GM19468 (cell line): ENCODE results near the gene CNOT3.
"Not testable (repeated sequence)": the region's sequence is repeated elsewhere in the genome, so short reads cannot be mapped to it uniquely, and the experiment has no call there.

Experiments used
- ATAC-seq: cut with Tn5 transposase; IDR thresholded peaks from one replicate; pipeline ENCODE4 v1.9.1; 2021; ENCODE audit warnings: mild to moderate bottlenecking, moderate library complexity, moderate number of reproducible peaks; ENCODE audit not compliant: unreplicated experiment; ENCODE audit errors: extremely low read depth

CNOT3 gene

GRCh38 chr19:54137699-54138488 is at the start of gene CNOT3:
CNOT3 (plus strand) TSS chr19:54137762; CDS start chr19:54142979, 5,217 bp downstream.
- no peak for ATAC-seq

- ATAC-seq: no peak
Measured at GRCh38 chr19:54094426-54095000, 43.0 kb upstream of the CNOT3 start.

GRCh38 chr19:54095136-54095858 is 42.3 kb upstream of the CNOT3 start:
- no peak for ATAC-seq

GRCh38 chr19:54095859-54096616 is 41.5 kb upstream of the CNOT3 start:
- not testable (repeated sequence) for ATAC-seq

GRCh38 chr19:54096617-54097106 is 40.9 kb upstream of the CNOT3 start:
- no peak for ATAC-seq

GRCh38 chr19:54099190-54099902 is 38.2 kb upstream of the CNOT3 start:
- ATAC-seq: no peak

GRCh38 chr19:54099903-54100255 is 37.7 kb upstream of the CNOT3 start:
- not testable (repeated sequence) for ATAC-seq

GRCh38 chr19:54100561-54100960 is 37.0 kb upstream of the CNOT3 start, which contains the start of gene OSCAR:
OSCAR (minus strand) TSS chr19:54100803; CDS start chr19:54100792, 11 bp downstream.
- ATAC-seq: no peak

GRCh38 chr19:54102421-54103169 is 35.0 kb upstream of the CNOT3 start, which contains the start of gene NDUFA3:
NDUFA3 (plus strand) TSS chr19:54102855; CDS start chr19:54102879, 24 bp downstream.
- ATAC-seq: peak; percentile 91

GRCh38 chr19:54104998-54105715 is 32.4 kb upstream of the CNOT3 start:
- ATAC-seq: no peak

- no peak for ATAC-seq
Measured at GRCh38 chr19:54105796-54106195, 31.8 kb upstream of the CNOT3 start.

GRCh38 chr19:54106716-54107115 is 30.8 kb upstream of the CNOT3 start:
- no peak for ATAC-seq

GRCh38 chr19:54107876-54108490 is 29.6 kb upstream of the CNOT3 start:
- no peak for ATAC-seq

GRCh38 chr19:54108496-54108895 is 29.1 kb upstream of the CNOT3 start:
- no peak for ATAC-seq

- no peak for ATAC-seq
Measured at GRCh38 chr19:54109651-54110050, 27.9 kb upstream of the CNOT3 start.

GRCh38 chr19:54114340-54115108 is 23.0 kb upstream of the CNOT3 start:
- ATAC-seq: no peak
